Thyroid gland (tissue), 4 donors: Measurements from ENCODE around the gene C10orf120.

Source experiments
- CTCF ChIP-seq, 6 experiments: fragments of 200-600 bp in 3 of 6; fragments of 450-650 bp in 3 of 6; sonication (generic) in 3 of 6; IDR thresholded peaks; one replicate each; pipeline ENCODE4 v1.5.1; 2016 to 2019; ENCODE audit warnings: antibody characterized with exemption in 6 of 6, mild to moderate bottlenecking in 2 of 6, inconsistent platforms in 1 of 6, moderate library complexity in 1 of 6
- POLR2A ChIP-seq, 2 donors: fragments of 450-650 bp; IDR thresholded peaks; one replicate each; pipeline ENCODE4 v1.6.1; 2017; ENCODE audit warnings: antibody characterized with exemption in 2 of 2, mild to moderate bottlenecking in 2 of 2, moderate library complexity in 1 of 2

- TF ChIP-seq CTCF (IDR thresholded peaks at IDR 0.05) (no peak), POLR2A (IDR thresholded peaks at IDR 0.05) (no peak)
Measured at GRCh38 chr10:122659126-122659525, 40.5 kb downstream of the C10orf120 start.
